Measurements from ENCODE around the gene MED23. TPM values are rescaled to one million over a fixed set of nuclear protein-coding genes. Genes with fewer than 3 reads are reported as not detected.

The MED23 gene
- total RNA-seq, 1 donor from 2014 or later, result 10.8 TPM

- TF ChIP-seq, protein P1, sequence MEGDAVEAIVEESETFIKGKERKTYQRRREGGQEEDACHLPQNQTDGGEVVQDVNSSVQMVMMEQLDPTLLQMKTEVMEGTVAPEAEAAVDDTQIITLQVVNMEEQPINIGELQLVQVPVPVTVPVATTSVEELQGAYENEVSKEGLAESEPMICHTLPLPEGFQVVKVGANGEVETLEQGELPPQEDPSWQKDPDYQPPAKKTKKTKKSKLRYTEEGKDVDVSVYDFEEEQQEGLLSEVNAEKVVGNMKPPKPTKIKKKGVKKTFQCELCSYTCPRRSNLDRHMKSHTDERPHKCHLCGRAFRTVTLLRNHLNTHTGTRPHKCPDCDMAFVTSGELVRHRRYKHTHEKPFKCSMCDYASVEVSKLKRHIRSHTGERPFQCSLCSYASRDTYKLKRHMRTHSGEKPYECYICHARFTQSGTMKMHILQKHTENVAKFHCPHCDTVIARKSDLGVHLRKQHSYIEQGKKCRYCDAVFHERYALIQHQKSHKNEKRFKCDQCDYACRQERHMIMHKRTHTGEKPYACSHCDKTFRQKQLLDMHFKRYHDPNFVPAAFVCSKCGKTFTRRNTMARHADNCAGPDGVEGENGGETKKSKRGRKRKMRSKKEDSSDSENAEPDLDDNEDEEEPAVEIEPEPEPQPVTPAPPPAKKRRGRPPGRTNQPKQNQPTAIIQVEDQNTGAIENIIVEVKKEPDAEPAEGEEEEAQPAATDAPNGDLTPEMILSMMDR (IDR thresholded peaks at IDR 0.05; ENCODE audit: borderline replicate concordance), result no peak
- no peak overlapping the region for H3K4me3 ChIP-seq
- H3K9me3 ChIP-seq (replicated peaks), result no peaks in the 10 kb centered on the region
- DNase-seq, result no peak
- H3K27ac ChIP-seq (replicated peaks), result no peak overlapping the region
- intact Hi-C loops (cut with micrococcal nuclease), result no loop called here
- no peaks in the 10 kb centered on the region for H3K36me3 ChIP-seq
- H3K27me3 ChIP-seq (ENCODE audit: low read depth), result no peaks in the 10 kb centered on the region
- no peaks in the 10 kb centered on the region for H3K4me1 ChIP-seq
Observed at GRCh38 chr6:131640576-131640975, 12.5 kb upstream of the MED23 start.

GRCh38 chr6:131640100-131640499 lies 12.1 kb upstream of the MED23 start:
- Histone ChIP-seq H3K36me3 (no peaks in the 10 kb centered on the region), H3K27me3 (ENCODE audit: low read depth) (no peaks in the 10 kb centered on the region), H3K4me1 (no peaks in the 10 kb centered on the region), H3K4me3 (no peak overlapping the region), H3K27ac (replicated peaks) (no peak overlapping the region), H3K9me3 (replicated peaks) (no peaks in the 10 kb centered on the region)
- TF ChIP-seq, protein P1 (IDR thresholded peaks at IDR 0.05; ENCODE audit: borderline replicate concordance), result no peak
- no peak for DNase-seq
- intact Hi-C loops (cut with micrococcal nuclease), result no loop called here

DNA sequence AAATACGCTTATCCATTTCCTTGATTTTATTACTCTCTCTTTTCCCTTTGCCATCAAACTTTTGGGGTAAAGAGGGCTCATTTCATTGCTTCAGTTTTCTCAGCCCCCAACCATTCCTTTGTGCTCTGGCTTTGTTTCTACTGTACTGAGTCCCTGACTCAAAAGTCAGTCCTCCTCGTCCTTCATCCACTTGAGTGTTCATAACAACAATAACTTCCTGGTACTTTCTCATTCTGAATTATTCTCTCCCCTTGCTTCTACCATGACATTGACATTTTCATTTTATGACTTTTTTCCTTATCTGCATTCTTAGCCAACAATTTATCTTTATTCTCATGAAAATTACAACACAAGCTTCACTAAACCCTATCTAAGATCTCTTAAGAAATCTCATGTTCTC lies 10.0 kb upstream of the MED23 start:
- Histone ChIP-seq H3K4me3 (no peak overlapping the region), H3K36me3 (no peaks in the 10 kb centered on the region), H3K27ac (replicated peaks) (no peak overlapping the region), H3K4me1 (no peaks in the 10 kb centered on the region), H3K27me3 (ENCODE audit: low read depth) (no peaks in the 10 kb centered on the region), H3K9me3 (replicated peaks) (no peaks in the 10 kb centered on the region)
- TF ChIP-seq, protein P1 (IDR thresholded peaks at IDR 0.05; ENCODE audit: borderline replicate concordance), result no peak
- no peak for DNase-seq
- intact Hi-C loops (cut with micrococcal nuclease), result no loop called here

GRCh38 chr6:131636880-131637792 lies 9.1 kb upstream of the MED23 start, which contains the start of gene ENPP3:
Gene ENPP3 (plus strand): TSS chr6:131637302. CDS start chr6:131637385, 83 bp downstream.
- no peak within 1 kb of the TSS for H3K27ac ChIP-seq (replicated peaks)
- H3K4me3 ChIP-seq, result no peak within 1 kb of the TSS
- no peaks in the 10 kb centered on the region for H3K36me3 ChIP-seq
- H3K27me3 ChIP-seq (ENCODE audit: low read depth), result no peaks in the 10 kb centered on the region
- DNase-seq, result no peak
- intact Hi-C loops (cut with micrococcal nuclease), result no loop called here
- H3K9me3 ChIP-seq (replicated peaks), result no peaks in the 10 kb centered on the region
- no peaks in the 10 kb centered on the region for H3K4me1 ChIP-seq
- TF ChIP-seq, protein P1 (IDR thresholded peaks at IDR 0.05; ENCODE audit: borderline replicate concordance), result no peak

- Histone ChIP-seq H3K27ac (replicated peaks) (no peak overlapping the region), H3K36me3 (no peaks in the 10 kb centered on the region), H3K27me3 (ENCODE audit: low read depth) (no peaks in the 10 kb centered on the region), H3K4me1 (no peaks in the 10 kb centered on the region), H3K9me3 (replicated peaks) (no peaks in the 10 kb centered on the region), H3K4me3 (no peak overlapping the region)
- TF ChIP-seq, protein P1 (IDR thresholded peaks at IDR 0.05; ENCODE audit: borderline replicate concordance), result no peak
- intact Hi-C loops (cut with micrococcal nuclease), result no loop called here
- no peak for DNase-seq
Observed at GRCh38 chr6:131635384-131636340, 7.6 kb upstream of the MED23 start.
